IMR-90 (cell line): Measurements from ENCODE around the gene VARS2. TPM values are rescaled to one million over a fixed set of nuclear protein-coding genes. Genes with fewer than 3 reads are reported as not detected.

Source experiments
- ATAC-seq: fragments of 200-7000 bp; cut with Tn5 transposase; 2 replicates; pipeline ENCODE4 v1.9.1; 2020; ENCODE audit warnings: low read depth, mild to moderate bottlenecking, moderate library complexity
- BruUV-seq: library from RNA; stranded (reverse); fragments of 400-500 nt; replicated peaks from 2 replicates; lab custom pipeline; 2021; lab: Mats Ljungman, UMichigan
- CTCF ChIA-PET: fragments of 300-600 bp; formaldehyde crosslinking; extraction: SDS; loops from one replicate; lab custom pipeline; 2021; ENCODE audit warnings: antibody characterized with exemption; lab: Yijun Ruan, JAX
- POLR2A ChIA-PET: fragments of 300-600 bp; sonication (Branson Sonifier 250); formaldehyde crosslinking; loops from one replicate; lab custom pipeline; 2022; ENCODE audit warnings: antibody characterized with exemption; ENCODE audit not compliant: unreplicated experiment; lab: Charles Lee
- DNase-seq: peaks from one replicate; pipeline ENCODE4 v3.0.0; 2013
- H2AFZ ChIP-seq: replicated peaks from 2 replicates; pipeline ENCODE3; 2013; ENCODE audit warnings: low read length, mild to moderate bottlenecking; ENCODE audit not compliant: poor library complexity
- H2AK5ac ChIP-seq: 2 replicates; pipeline ENCODE4 v1.6.1; 2013; ENCODE audit warnings: low read depth, low read length, inconsistent platforms
- H2AK9ac ChIP-seq: replicated peaks from 2 replicates; pipeline ENCODE3; 2013; ENCODE audit warnings: mild to moderate bottlenecking, low read depth, low read length, moderate library complexity; ENCODE audit not compliant: poor library complexity
- H2BK120ac ChIP-seq: 2 replicates; pipeline ENCODE4 v1.6.1; 2013; ENCODE audit warnings: low read depth, low read length, inconsistent platforms
- H2BK15ac ChIP-seq: 3 replicates; pipeline ENCODE4 v1.6.1; 2013; ENCODE audit warnings: low read depth, low read length, inconsistent platforms
- H2BK20ac ChIP-seq: 2 replicates; pipeline ENCODE4 v1.6.1; 2013; ENCODE audit warnings: low read depth, mild to moderate bottlenecking, inconsistent platforms, low read length, moderate library complexity
- H2BK5ac ChIP-seq: 2 replicates; pipeline ENCODE4 v1.6.1; 2013; ENCODE audit warnings: mild to moderate bottlenecking, low read depth, low read length, inconsistent platforms; ENCODE audit not compliant: poor library complexity, severe bottlenecking
- H3K14ac ChIP-seq: replicated peaks from 2 replicates; pipeline ENCODE4 v1.6.1; 2013; ENCODE audit warnings: low read depth, low read length, inconsistent platforms
- H3K18ac ChIP-seq: 2 replicates; pipeline ENCODE4 v1.6.1; 2013; ENCODE audit warnings: low read depth, low read length, control low read depth
- H3K23ac ChIP-seq: 2 replicates; pipeline ENCODE4 v1.6.1; 2013; ENCODE audit warnings: low read depth, low read length, inconsistent platforms
- H3K27ac ChIP-seq: 2 replicates; pipeline ENCODE4 v1.5.1; 2013; ENCODE audit warnings: mild to moderate bottlenecking, control low read depth, low read length; ENCODE audit not compliant: insufficient read depth
- H3K27me3 ChIP-seq: 2 replicates; pipeline ENCODE4 v1.6.1; 2013; ENCODE audit warnings: low read length; ENCODE audit not compliant: control insufficient read depth, insufficient read depth
- H3K36me3 ChIP-seq: 2 replicates; pipeline ENCODE4 v1.6.1; 2013; ENCODE audit warnings: low read length, mixed read lengths; ENCODE audit not compliant: control insufficient read depth, insufficient read depth
- H3K4ac ChIP-seq: 2 replicates; pipeline ENCODE4 v1.6.1; 2013; ENCODE audit warnings: low read depth, low read length, inconsistent platforms
- H3K4me1 ChIP-seq: 2 replicates; pipeline ENCODE4 v1.6.1; 2013; ENCODE audit warnings: low read length, mixed read lengths; ENCODE audit not compliant: control insufficient read depth, insufficient read depth
- H3K4me2 ChIP-seq: 2 replicates; pipeline ENCODE4 v1.6.1; 2013; ENCODE audit warnings: low read depth, mild to moderate bottlenecking, control low read depth, low read length, moderate library complexity
- H3K4me3 ChIP-seq: 2 replicates; pipeline ENCODE4 v1.5.1; 2013; ENCODE audit warnings: low read depth, mild to moderate bottlenecking, control low read depth, low read length, moderate library complexity; ENCODE audit not compliant: insufficient read depth
- H3K56ac ChIP-seq: 2 replicates; pipeline ENCODE4 v1.6.1; 2013; ENCODE audit warnings: low read length, inconsistent platforms; ENCODE audit not compliant: insufficient read depth; ENCODE audit errors: extremely low read depth
- H3K79me1 ChIP-seq, 2 experiments: 2 replicates each; pipeline ENCODE4 v1.6.1; 2013; ENCODE audit warnings: low read length in 2 of 2, inconsistent platforms in 1 of 2, low read depth in 1 of 2
- H3K9ac ChIP-seq: 2 replicates; pipeline ENCODE4 v1.6.1; 2013; ENCODE audit warnings: low read depth, low read length, control low read depth
- H3K9me1 ChIP-seq: 2 replicates; pipeline ENCODE4 v1.6.1; 2013; ENCODE audit warnings: low read length, inconsistent platforms; ENCODE audit not compliant: insufficient read depth
- H3K9me3 ChIP-seq: 2 replicates; pipeline ENCODE4 v1.6.1; 2013; ENCODE audit warnings: low read length; ENCODE audit not compliant: control insufficient read depth, insufficient read depth
- H4K20me1 ChIP-seq: 2 replicates; pipeline ENCODE4 v1.6.1; 2013; ENCODE audit warnings: low read length, inconsistent platforms; ENCODE audit not compliant: insufficient read depth
- H4K5ac ChIP-seq: 2 replicates; pipeline ENCODE4 v1.6.1; 2013; ENCODE audit warnings: mild to moderate bottlenecking, low read depth, low read length, control low read depth
- H4K8ac ChIP-seq, 2 experiments: 2 replicates each; pipeline ENCODE4 v1.6.1; 2013; ENCODE audit warnings: low read depth in 2 of 2, low read length in 2 of 2, control low read depth in 1 of 2, inconsistent platforms in 1 of 2
- H4K91ac ChIP-seq: 2 replicates; pipeline ENCODE4 v1.6.1; 2013; ENCODE audit warnings: low read depth, low read length, inconsistent platforms; ENCODE audit not compliant: insufficient read depth
- BHLHE40 ChIP-seq: fragments of 150-350 bp; IDR thresholded peaks from 2 replicates; pipeline ENCODE4 v1.6.1; 2016; ENCODE audit warnings: mild to moderate bottlenecking, low read depth, low read length
- CEBPB ChIP-seq: IDR thresholded peaks from 2 replicates; pipeline ENCODE4 v1.6.1; 2012; ENCODE audit warnings: low read depth, low read length, improper control_type of control experiment
- CHD1 ChIP-seq: IDR thresholded peaks from 2 replicates; pipeline ENCODE4 v1.6.1; 2012; ENCODE audit warnings: low read depth, low read length, improper control_type of control experiment
- FOS ChIP-seq: fragments of 150-350 bp; IDR thresholded peaks from 2 replicates; pipeline ENCODE4 v1.6.1; 2016; ENCODE audit warnings: low read depth, low read length
- MAFK ChIP-seq: IDR thresholded peaks from 2 replicates; pipeline ENCODE4 v1.6.1; 2012; ENCODE audit warnings: low read depth, low read length, improper control_type of control experiment
- MAZ ChIP-seq: IDR thresholded peaks from 2 replicates; pipeline ENCODE4 v1.6.1; 2012; ENCODE audit warnings: low read depth, mild to moderate bottlenecking, low read length, improper control_type of control experiment, moderate library complexity, borderline replicate concordance
- POLR2A ChIP-seq: IDR thresholded peaks from 2 replicates; pipeline ENCODE4 v1.6.1; 2012; ENCODE audit warnings: mild to moderate bottlenecking, low read depth, low read length
- RAD21 ChIP-seq: IDR thresholded peaks from 2 replicates; pipeline ENCODE4 v1.6.1; 2012; ENCODE audit warnings: low read length, improper control_type of control experiment
- RCOR1 ChIP-seq: IDR thresholded peaks from 2 replicates; pipeline ENCODE4 v1.6.1; 2012; ENCODE audit warnings: mild to moderate bottlenecking, low read length, improper control_type of control experiment; ENCODE audit not compliant: insufficient replicate concordance
- RFX5 ChIP-seq: IDR thresholded peaks from 2 replicates; pipeline ENCODE4 v1.8.0; 2012; ENCODE audit warnings: low read depth, mild to moderate bottlenecking, low read length, moderate library complexity
- SMC3 ChIP-seq: fragments of 150-350 bp; IDR thresholded peaks from 2 replicates; pipeline ENCODE4 v1.6.1; 2016; ENCODE audit warnings: low read depth, mild to moderate bottlenecking, antibody characterized with exemption, low read length, moderate library complexity
- USF2 ChIP-seq: fragments of 150-350 bp; IDR thresholded peaks from 2 replicates; pipeline ENCODE4 v1.6.1; 2017; ENCODE audit warnings: mild to moderate bottlenecking, antibody characterized with exemption, low read length, low read depth
- WGBS, 2 experiments: methylation state at CpG; one replicate each; pipeline versions ENCODE4 v1.1.5 to v1.1.7; 2013; ENCODE audit warnings: missing lambda C conversion rate in 2 of 2; ENCODE audit not compliant: insufficient read length in 1 of 2; ENCODE audit errors: extremely low coverage in 2 of 2; 5-methylcytosine and 5-hydroxymethylcytosine counted together
- dilution Hi-C: fragments of 300-500 bp; cut with HindIII; formaldehyde crosslinking; loops from one replicate; pipeline ENCODE4 v1.14.3; 2018; ENCODE audit warnings: low sequenced_read_pairs; ENCODE audit not compliant: unreplicated experiment
- in situ Hi-C: fragments of 300-500 bp; cut with MboI; formaldehyde crosslinking; loops from 3 replicates; pipeline ENCODE4 v1.14.3; 2019; ENCODE audit warnings: low sequenced_read_pairs, inconsistent platforms, mixed read lengths
- intact Hi-C: fragments of 100-400 bp; cut with micrococcal nuclease; formaldehyde crosslinking; loops from 2 replicates; pipeline ENCODE4 v1.10.0; 2022
- polyA plus RNA-seq, 3 experiments: library from polyadenylated mRNA; depleted of rRNA; stranded (reverse); fragments of >200 nt; gene quantifications; 2 replicates each; pipeline ENCODE4 v1.2.3, GENCODE V29; 2012; ENCODE audit warnings: low replicate concordance in 1 of 3
- total RNA-seq: library from RNA; depleted of rRNA; stranded (reverse); fragments of >200 nt; gene quantifications from 2 replicates; pipeline ENCODE4 v1.2.3, GENCODE V29; 2012

VARS2 gene
- total and polyA plus RNA-seq, 2 of the 4 experiments (the other 2 are of a cell fraction) = 7.2 to 14.0 TPM

GRCh38 chr6:30871592-30872183, 42.4 kb upstream of the VARS2 start:
- Histone ChIP-seq H3K9me1 (no peaks in the 10 kb centered on the region), H3K4me2 (no peak overlapping the region), H2AK5ac (no peak overlapping the region), H2BK120ac (no peak overlapping the region), H4K5ac (no peak overlapping the region), H3K9me3 (peaks cover 15% of the 10 kb centered on the region), H3K4ac (no peak overlapping the region), H3K4me3 (no peak overlapping the region), H2AFZ (no peak overlapping the region), H3K4me1 (no peaks in the 10 kb centered on the region), H2BK5ac (no peak overlapping the region), H4K8ac (no peak overlapping the region), H3K36me3 (no peaks in the 10 kb centered on the region), H3K23ac (no peak overlapping the region), H3K27ac (no peak overlapping the region), H2BK15ac (no peak overlapping the region), H3K56ac (no peak overlapping the region), H4K91ac (no peak overlapping the region), H4K20me1 (no peaks in the 10 kb centered on the region), H3K14ac (no peak overlapping the region), H3K18ac (no peak overlapping the region), H2AK9ac (no peak overlapping the region), H3K79me1 (no peaks in the 10 kb centered on the region), H3K9ac (no peak overlapping the region), H2BK20ac (no peak overlapping the region), H3K27me3 (no peaks in the 10 kb centered on the region; the same call in 1 of the 2 replicates)
- dilution Hi-C loops = no loop called here
- in situ Hi-C loops = loop anchor here (5.0 kb wide), 1 partner anchor 34 kb away; no protein-coding TSS in a partner anchor
- intact Hi-C loops = no loop called here
- CTCF ChIA-PET = no interaction called here
- WGBS, 2 experiments = no CpG with 5 or more reads among the region's 4 CpGs
- TF ChIP-seq CEBPB = no peak
- no peak for TF ChIP-seq CHD1
- TF ChIP-seq USF2 = no peak
- TF ChIP-seq RCOR1 = no peak
- TF ChIP-seq RAD21 = no peak
- TF ChIP-seq MAZ = no peak
- TF ChIP-seq POLR2A = no peak
- TF ChIP-seq SMC3 = no peak
- no peak for TF ChIP-seq FOS
- TF ChIP-seq RFX5 = no peak
- no peak for TF ChIP-seq BHLHE40
- no peak for TF ChIP-seq MAFK
- no TSS peak for BruUV-seq
- no peak for ATAC-seq
- POLR2A ChIA-PET = no interaction called here
- DNase-seq = no peak
